Prostate gland (tissue), 2 donors: ENCODE results near the gene CHST13. TPM values are rescaled to one million over a fixed set of nuclear protein-coding genes. Genes with fewer than 3 reads are reported as not detected.

Experiments used
- DNase-seq: peaks from one replicate; pipeline ENCODE4 v3.0.0-alpha.2; 2019; ENCODE audit warnings: low spot score
- H3K27ac ChIP-seq, 2 donors: fragments of 200-600 bp; sonication (generic); 2 replicates each; pipeline ENCODE4 v1.5.1; 2017 to 2019
- H3K27me3 ChIP-seq: fragments of 200-600 bp; sonication (generic); replicated peaks from 2 replicates; pipeline ENCODE4 v1.5.1; 2019; ENCODE audit not compliant: insufficient read depth
- H3K36me3 ChIP-seq, 2 donors: fragments of 200-600 bp; sonication (generic); 1 replicate in 1 of 2; 2 replicates in 1 of 2; pipeline versions ENCODE4 v1.5.1 to v1.8.1; 2017 to 2019
- H3K4me1 ChIP-seq: fragments of 200-600 bp; sonication (generic); replicated peaks from 2 replicates; pipeline ENCODE4 v1.5.1; 2019
- H3K4me3 ChIP-seq, 2 donors: fragments of 200-600 bp; sonication (generic); 2 replicates each; pipeline ENCODE4 v1.5.1; 2017 to 2019
- H3K9me3 ChIP-seq: fragments of 200-600 bp; sonication (generic); 2 replicates; pipeline ENCODE4 v1.5.1; 2017
- POLR2A ChIP-seq: fragments of 450-650 bp; IDR thresholded peaks from one replicate; pipeline ENCODE4 v1.6.1; 2016; ENCODE audit warnings: antibody characterized with exemption, mild to moderate bottlenecking
- POLR2AphosphoS5 ChIP-seq: sonication (generic); formaldehyde crosslinking; IDR thresholded peaks from one replicate; pipeline ENCODE4 v1.6.1; 2017; ENCODE audit warnings: antibody characterized with exemption
- WGBS: methylation state at CpG from one replicate; pipeline ENCODE4 v1.1.5; 2018; 5-methylcytosine and 5-hydroxymethylcytosine counted together
- intact Hi-C: fragments of 100-400 bp; cut with DNase I; formaldehyde crosslinking; loops from one replicate; pipeline ENCODE4 v1.14.2; 2022
- total RNA-seq, 2 donors: library from RNA; depleted of rRNA; stranded (reverse); fragments of >200 nt; gene quantifications; one replicate each; pipeline ENCODE4 v1.1.0, GENCODE V29; 2016
- TF ChIP-seq, protein P1 (sequence below), 4 experiments: fragments of 200-600 bp in 2 of 4; fragments of 450-650 bp in 2 of 4; sonication (generic) in 2 of 4; IDR thresholded peaks; 1 replicate in 3 of 4; 2 replicates in 1 of 4; pipeline ENCODE4 v1.5.1; 2016 to 2019; ENCODE audit warnings: antibody characterized with exemption in 4 of 4, mild to moderate bottlenecking in 2 of 4, moderate library complexity in 2 of 4

Gene CHST13
- total RNA-seq, 2 donors from 2014 or later: 6.9 TPM; not detected in 1

DNA sequence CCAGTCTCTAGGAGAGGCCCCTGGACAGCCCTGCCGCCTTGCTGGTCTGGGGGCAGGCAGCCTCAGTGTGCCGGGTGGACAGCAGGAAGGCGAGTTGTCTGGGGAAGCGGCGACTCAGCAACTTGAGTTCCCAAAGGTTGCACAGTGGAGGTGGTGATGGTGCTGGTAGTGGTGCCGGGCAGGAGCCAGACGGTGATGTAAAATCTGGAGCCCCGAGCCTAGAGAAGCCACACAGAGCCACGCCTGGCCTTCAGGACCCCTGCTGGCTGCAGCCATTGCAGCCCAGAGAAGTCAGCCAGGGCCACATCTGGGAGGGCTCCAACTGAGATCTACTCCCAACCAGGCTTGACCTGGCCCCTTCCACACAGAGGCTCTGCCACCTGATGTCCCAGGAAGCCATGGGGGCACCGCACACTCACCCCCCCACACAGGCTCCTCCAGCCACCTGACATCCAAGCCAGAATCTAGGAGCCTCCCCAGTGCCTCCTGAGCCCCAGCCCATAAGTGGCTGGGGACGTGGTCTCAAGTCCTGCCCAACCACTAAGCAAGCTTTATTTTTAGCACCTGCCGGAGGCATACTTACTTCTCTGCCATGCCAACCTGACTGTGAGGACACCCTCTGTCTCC is 26.0 kb downstream of the CHST13 start:
- 78% methylated on average over 12 of the region's 12 CpGs for WGBS
- TF ChIP-seq, protein P1, sequence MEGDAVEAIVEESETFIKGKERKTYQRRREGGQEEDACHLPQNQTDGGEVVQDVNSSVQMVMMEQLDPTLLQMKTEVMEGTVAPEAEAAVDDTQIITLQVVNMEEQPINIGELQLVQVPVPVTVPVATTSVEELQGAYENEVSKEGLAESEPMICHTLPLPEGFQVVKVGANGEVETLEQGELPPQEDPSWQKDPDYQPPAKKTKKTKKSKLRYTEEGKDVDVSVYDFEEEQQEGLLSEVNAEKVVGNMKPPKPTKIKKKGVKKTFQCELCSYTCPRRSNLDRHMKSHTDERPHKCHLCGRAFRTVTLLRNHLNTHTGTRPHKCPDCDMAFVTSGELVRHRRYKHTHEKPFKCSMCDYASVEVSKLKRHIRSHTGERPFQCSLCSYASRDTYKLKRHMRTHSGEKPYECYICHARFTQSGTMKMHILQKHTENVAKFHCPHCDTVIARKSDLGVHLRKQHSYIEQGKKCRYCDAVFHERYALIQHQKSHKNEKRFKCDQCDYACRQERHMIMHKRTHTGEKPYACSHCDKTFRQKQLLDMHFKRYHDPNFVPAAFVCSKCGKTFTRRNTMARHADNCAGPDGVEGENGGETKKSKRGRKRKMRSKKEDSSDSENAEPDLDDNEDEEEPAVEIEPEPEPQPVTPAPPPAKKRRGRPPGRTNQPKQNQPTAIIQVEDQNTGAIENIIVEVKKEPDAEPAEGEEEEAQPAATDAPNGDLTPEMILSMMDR (IDR thresholded peaks at IDR 0.05): no peak
- TF ChIP-seq POLR2A: no peak
- Histone ChIP-seq H3K4me1 (no peaks in the 10 kb centered on the region), H3K4me3 (no peak overlapping the region), H3K27me3 (no peaks in the 10 kb centered on the region), H3K27ac (no peak overlapping the region), H3K9me3 (no peaks in the 10 kb centered on the region), H3K36me3 (no peaks in the 10 kb centered on the region)
- no peak for DNase-seq
- intact Hi-C loops: no loop called here

DNA sequence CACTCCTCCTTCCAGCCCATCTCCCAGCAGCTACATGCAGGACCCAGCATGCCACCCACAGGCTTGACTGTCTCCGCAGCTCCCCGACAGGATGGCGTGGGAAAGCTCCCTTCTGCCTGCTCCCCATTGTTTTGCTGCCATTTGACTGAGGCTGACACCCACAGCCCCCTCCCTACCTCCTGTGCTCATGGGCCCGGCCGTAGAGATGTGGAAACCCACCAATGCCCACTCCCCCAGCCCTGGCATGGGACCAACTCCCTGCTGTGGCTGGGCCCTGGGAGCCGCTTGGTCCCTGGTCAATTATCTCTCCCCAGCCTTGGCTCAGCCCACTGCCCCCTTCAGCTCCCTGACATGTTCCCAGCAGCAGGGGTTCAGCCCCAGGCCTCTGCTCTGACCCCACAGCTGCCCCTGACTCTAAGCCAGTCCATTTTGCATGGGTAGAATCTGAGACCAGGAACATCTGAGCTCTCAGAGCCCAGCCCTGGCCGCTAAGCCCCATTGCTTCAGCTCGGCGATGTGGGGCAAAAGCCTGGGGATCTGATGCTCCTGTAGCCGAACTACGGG is 26.6 kb downstream of the CHST13 start:
- 82% methylated on average over 11 of the region's 11 CpGs for WGBS
- Histone ChIP-seq H3K36me3 (no peaks in the 10 kb centered on the region), H3K4me3 (no peak overlapping the region), H3K27me3 (no peaks in the 10 kb centered on the region), H3K4me1 (no peaks in the 10 kb centered on the region), H3K27ac (no peak overlapping the region), H3K9me3 (no peaks in the 10 kb centered on the region)
- TF ChIP-seq POLR2A (no peak), POLR2AphosphoS5 (no peak)
- TF ChIP-seq, protein P1 (IDR thresholded peaks at IDR 0.05): no peak
- no peak for DNase-seq
- intact Hi-C loops: no loop called here

DNA sequence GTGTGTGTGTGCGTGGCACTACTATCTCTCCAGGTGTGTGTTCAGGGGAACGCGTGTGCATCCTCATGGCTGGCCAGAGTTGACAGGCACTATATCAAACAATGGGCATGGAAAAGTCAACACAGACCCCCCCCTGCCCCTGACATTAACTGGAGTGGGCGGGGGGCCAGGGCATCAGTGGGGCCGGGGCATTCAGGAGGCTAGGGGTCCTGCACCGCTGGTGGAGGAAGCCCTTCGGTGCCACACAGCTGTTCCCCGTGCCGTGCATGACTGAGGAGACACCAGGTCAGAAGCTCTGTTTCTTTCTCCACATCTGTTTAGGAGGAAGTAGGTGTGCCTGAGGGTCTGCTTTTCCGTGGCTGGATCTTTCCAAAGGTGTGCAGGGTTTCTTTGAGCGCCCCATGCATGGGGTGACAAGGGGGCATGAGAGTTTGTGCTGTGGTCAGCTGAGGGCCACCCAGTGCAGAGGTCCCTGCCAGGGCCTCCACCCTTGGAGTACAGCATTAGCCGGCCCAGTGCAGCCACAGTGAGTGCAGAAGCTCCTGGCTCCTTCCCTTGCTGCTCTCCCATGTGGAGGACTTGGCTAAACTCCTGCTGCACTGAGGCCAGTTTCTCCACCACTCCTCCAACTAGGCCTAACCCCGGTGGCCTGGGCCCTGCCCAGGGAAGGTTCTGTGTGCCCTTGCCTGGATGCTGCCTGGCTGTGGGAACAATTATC is 27.3 kb downstream of the CHST13 start:
- H3K27ac ChIP-seq: no peak overlapping the region
- no peak overlapping the region for H3K4me3 ChIP-seq
- DNase-seq: no peak
- no peaks in the 10 kb centered on the region for H3K4me1 ChIP-seq
- WGBS: 75% methylated on average over 11 of the region's 13 CpGs
- TF ChIP-seq POLR2A (no peak), POLR2AphosphoS5 (no peak)
- TF ChIP-seq, protein P1 (IDR thresholded peaks at IDR 0.05): no peak
- H3K27me3 ChIP-seq: no peaks in the 10 kb centered on the region
- intact Hi-C loops: no loop called here
- H3K9me3 ChIP-seq: no peaks in the 10 kb centered on the region
- H3K36me3 ChIP-seq: no peaks in the 10 kb centered on the region

DNA sequence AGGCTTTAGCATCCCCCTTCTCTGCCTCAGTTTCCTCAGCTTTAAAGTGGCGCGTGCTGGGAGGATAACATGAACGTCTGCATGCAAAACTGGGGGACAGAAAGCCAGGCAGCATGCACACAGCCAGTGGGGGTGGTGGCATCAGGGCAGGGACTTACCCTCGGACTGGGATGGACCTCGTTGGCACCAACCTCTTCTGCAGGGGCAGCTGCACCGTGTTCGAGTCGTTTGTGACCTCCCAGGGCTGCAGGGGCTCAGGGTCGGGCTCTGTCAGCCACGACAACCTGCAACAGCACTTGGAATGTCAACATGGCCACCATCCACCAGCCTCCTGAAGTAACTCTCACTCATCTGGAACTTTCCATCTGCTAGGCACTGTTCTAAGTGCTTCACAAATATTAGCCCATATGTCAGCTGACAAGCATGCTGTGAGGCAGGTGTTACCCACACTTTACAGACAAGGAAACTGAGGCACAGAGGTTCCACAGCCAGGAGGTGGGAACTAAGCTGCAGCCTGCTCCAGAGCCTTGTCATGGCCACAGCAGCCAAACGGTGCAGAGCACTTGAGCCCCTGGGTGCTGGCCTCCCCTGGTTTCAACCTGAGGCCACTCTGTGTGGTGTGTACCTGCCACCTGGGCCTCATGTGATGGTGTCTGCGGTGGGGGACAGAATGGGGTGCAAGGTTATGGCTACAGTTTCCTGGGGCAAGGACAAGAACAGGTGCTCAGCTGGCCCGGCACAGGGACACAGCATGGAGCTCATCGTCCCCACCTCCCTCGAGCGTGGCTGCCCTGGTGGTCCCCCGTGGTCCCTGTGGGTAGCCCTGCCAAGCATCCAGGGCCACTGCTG is 28.1 kb downstream of the CHST13 start:
- TF ChIP-seq POLR2A: no peak
- no peak for TF ChIP-seq POLR2AphosphoS5
- TF ChIP-seq, protein P1 (IDR thresholded peaks at IDR 0.05): no peak
- no peaks in the 10 kb centered on the region for H3K9me3 ChIP-seq
- intact Hi-C loops: no loop called here
- 89% methylated on average over 9 of the region's 17 CpGs for WGBS
- no peaks in the 10 kb centered on the region for H3K27me3 ChIP-seq
- no peak overlapping the region for H3K4me3 ChIP-seq
- no peak overlapping the region for H3K27ac ChIP-seq
- H3K4me1 ChIP-seq: no peaks in the 10 kb centered on the region
- H3K36me3 ChIP-seq: no peaks in the 10 kb centered on the region
- no peak for DNase-seq
